Stimulated activated naive CD8-positive, alpha-beta T cell treated with anti-CD3 and anti-CD28 coated beads, Interleukin-15, Interleukin-2, amounts not matched to agents 100 U/mL and 50 U/mL, for 24 hours (primary cell): ENCODE data around the gene FEZF1.

Experiments used
- ATAC-seq: fragments of 150-1000 bp; cut with Tn5 transposase; one replicate; pipeline ENCODE4 v1.10.0; 2021
- DNase-seq: peaks from one replicate; pipeline ENCODE4 v3.0.0; 2021

FEZF1 gene

DNA sequence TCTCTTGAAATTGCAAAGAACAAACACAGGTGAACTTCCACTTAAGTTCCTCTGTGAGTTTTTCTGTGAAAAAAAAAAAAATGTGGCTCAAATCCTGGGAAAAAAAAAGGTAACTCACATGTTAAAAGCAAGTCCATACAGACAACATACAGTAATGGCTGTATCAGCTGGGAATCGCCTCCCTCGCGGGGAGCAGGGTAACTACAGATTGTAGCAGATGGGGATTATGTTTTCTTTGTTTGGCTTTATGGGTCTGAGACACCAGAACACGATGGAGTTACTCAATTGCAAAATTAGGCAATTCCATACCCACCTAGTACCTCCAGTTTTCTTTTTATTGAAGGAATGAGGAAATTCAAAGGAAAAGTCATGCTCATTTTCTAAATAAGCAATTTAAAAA is 42.3 kb downstream of the FEZF1 start:
- ATAC-seq (no peak), DNase-seq (no peak)

DNA sequence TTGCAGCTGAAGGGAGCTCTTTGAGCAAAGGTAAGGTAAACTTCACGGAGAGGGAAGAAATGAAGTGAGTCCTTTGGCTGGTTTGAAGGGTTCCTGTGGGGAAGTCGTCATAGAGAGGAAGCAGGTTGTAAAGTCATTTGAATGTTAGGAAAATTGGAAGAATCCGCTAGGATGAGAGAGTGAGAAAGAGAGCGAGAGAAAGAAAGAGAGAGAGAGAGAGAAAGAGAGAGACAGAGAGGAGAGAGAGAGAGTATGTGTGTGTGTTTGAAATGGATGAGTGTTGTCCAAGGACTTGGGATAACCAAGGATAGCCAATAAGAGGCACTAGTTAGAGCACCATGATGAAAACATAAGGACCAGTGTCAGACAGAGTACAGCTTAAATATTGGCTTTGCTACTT is 43.1 kb downstream of the FEZF1 start:
- ATAC-seq (no peak), DNase-seq (no peak)

- no peak for DNase-seq
- ATAC-seq: no peak
These were observed 43.5 kb downstream of the FEZF1 start for GRCh38 chr7:122261016-122261415.

DNA sequence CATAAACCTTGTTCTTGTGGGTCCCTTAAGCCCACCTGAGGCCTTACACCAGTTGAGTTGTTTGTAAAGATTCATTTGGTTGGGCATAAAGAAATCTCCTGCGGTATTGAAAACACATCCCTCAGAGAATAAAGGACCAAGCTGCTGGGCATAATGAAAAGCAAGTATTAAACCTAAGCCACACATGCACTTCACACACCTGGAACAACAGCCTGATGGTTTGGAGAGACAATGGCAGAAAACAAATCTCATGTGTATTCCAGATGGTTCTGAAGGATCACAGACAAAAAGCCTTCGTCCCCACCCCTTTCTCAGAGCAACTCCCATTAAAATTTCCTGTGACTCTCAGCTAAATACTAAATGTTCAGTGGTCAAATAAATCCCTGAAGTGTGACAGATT is 44.2 kb downstream of the FEZF1 start:
- ATAC-seq: no peak

GRCh38 chr7:122258971-122259370 is 45.6 kb downstream of the FEZF1 start:
- no peak for ATAC-seq
- no peak for DNase-seq

More for the DNA sequence above, 44.2 kb downstream of the FEZF1 start:
- DNase-seq: no peak

DNA sequence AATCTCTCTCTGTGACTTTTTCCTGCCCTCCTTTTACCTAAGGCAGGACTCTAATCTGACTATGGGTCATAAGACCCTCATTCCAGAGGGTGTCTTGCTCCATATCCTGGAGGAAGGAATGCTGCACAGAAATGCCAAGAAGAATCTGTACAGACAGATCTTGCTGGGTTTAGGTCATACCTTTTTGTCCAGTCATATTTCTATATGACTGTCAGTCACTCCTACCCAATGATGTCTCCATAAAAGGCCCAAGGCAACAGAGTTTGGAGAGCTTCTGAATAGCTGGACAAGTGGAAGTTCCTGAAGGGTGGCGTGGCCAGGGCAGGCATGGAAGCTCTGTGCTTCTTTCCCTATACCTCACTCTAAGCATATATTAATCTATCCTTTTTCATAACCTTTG is 47.5 kb downstream of the FEZF1 start:
- ATAC-seq: no peak
- no peak for DNase-seq

DNA sequence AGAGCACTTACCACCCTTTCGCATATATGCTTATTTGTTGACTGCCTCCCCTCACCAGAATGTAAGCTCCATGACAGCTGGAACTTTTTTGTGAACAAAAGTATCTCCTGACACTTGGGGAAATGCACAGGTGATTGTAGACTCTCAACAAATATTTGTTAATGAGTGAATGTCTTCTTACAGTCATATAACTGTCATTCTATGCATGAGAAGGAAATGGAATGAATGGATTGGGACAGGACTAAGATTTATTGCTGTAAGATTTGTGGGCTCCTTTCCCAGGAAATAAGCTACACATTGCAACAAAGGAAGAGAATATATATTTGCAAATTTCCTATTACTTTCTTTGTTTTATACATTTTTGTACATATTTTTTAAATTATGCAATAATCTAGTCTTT is 48.5 kb downstream of the FEZF1 start:
- DNase-seq (no peak), ATAC-seq (no peak)

GRCh38 chr7:122255454-122255853 is 49.1 kb downstream of the FEZF1 start:
- ATAC-seq (no peak), DNase-seq (no peak)
